ENCODE results near the gene MAGEF1. TPM values are rescaled to one million over a fixed set of nuclear protein-coding genes. Genes with fewer than 3 reads are reported as not detected.

The MAGEF1 gene
- 190 TPM for polyA plus RNA-seq (2012; ENCODE audit: insufficient read depth, insufficient read length, low read depth)

- H3K4me3 ChIP-seq (ENCODE audit: low read depth, low read length) = peak within 1 kb of the TSS; percentile 72
- H3K4me1 ChIP-seq = peaks cover 10% of the 10 kb centered on the region
- peaks cover 12% of the 10 kb centered on the region for H3K36me3 ChIP-seq
- DNase-seq = peak; percentile 90
- H3K9me3 ChIP-seq = no peaks in the 10 kb centered on the region
- H3K27me3 ChIP-seq = no peaks in the 10 kb centered on the region
- TF ChIP-seq CTCF (IDR thresholded peaks at IDR 0.05; ENCODE audit: low read depth, low read length) = no peak
Measured at GRCh38 chr3:184711493-184712247, at the start of gene MAGEF1. MAGEF1 (minus strand) TSS chr3:184712064; CDS start chr3:184711821, 243 bp downstream.

- no peak for TF ChIP-seq CTCF (IDR thresholded peaks at IDR 0.05; ENCODE audit: low read depth, low read length)
- Histone ChIP-seq H3K4me3 (ENCODE audit: low read depth, low read length) (no peak overlapping the region), H3K9me3 (no peaks in the 10 kb centered on the region), H3K27me3 (no peaks in the 10 kb centered on the region), H3K36me3 (no peaks in the 10 kb centered on the region), H3K4me1 (peaks cover 3% of the 10 kb centered on the region; the same call in 1 of the 2 replicates)
- DNase-seq = peak; percentile 40
Measured at GRCh38 chr3:184761075-184761841, 49.4 kb upstream of the MAGEF1 start.

- H3K36me3 ChIP-seq = no peaks in the 10 kb centered on the region
- DNase-seq = no peak
- H3K4me3 ChIP-seq (ENCODE audit: low read depth, low read length) = no peak overlapping the region
- H3K4me1 ChIP-seq = peaks cover 3% of the 10 kb centered on the region; the same call in 1 of the 2 replicates
- H3K9me3 ChIP-seq = no peaks in the 10 kb centered on the region
- no peak for TF ChIP-seq CTCF (IDR thresholded peaks at IDR 0.05; ENCODE audit: low read depth, low read length)
- no peaks in the 10 kb centered on the region for H3K27me3 ChIP-seq
Measured at GRCh38 chr3:184760337-184761074, 48.6 kb upstream of the MAGEF1 start.

GRCh38 chr3:184759666-184760200 is 47.9 kb upstream of the MAGEF1 start:
- Histone ChIP-seq H3K36me3 (no peaks in the 10 kb centered on the region), H3K4me1 (peaks cover 3% of the 10 kb centered on the region; the same call in 1 of the 2 replicates), H3K9me3 (no peaks in the 10 kb centered on the region), H3K27me3 (no peaks in the 10 kb centered on the region), H3K4me3 (ENCODE audit: low read depth, low read length) (no peak overlapping the region)
- TF ChIP-seq CTCF (IDR thresholded peaks at IDR 0.05; ENCODE audit: low read depth, low read length) = no peak
- DNase-seq = no peak

GRCh38 chr3:184758056-184758455 is 46.2 kb upstream of the MAGEF1 start:
- no peak for DNase-seq
- Histone ChIP-seq H3K27me3 (no peaks in the 10 kb centered on the region), H3K36me3 (no peaks in the 10 kb centered on the region), H3K4me3 (ENCODE audit: low read depth, low read length) (no peak overlapping the region), H3K4me1 (peaks cover 3% of the 10 kb centered on the region; the same call in 1 of the 2 replicates), H3K9me3 (no peaks in the 10 kb centered on the region)
- TF ChIP-seq CTCF (IDR thresholded peaks at IDR 0.05; ENCODE audit: low read depth, low read length) = no peak
